Right renal cortex interstitium (tissue), 3 donors: ENCODE results near the gene TRIM7. TPM values are rescaled to one million over a fixed set of nuclear protein-coding genes. Genes with fewer than 3 reads are reported as not detected.
"Not testable (repeated sequence)": the region's sequence is repeated elsewhere in the genome, so short reads cannot be mapped to it uniquely, and the experiment has no call there.

Experiments
- DNase-seq, 3 donors: peaks; one replicate each; pipeline ENCODE4 v3.0.0-alpha.2; 2013; ENCODE audit warnings: low read depth in 3 of 3, low spot score in 2 of 3
- polyA plus RNA-seq, 3 donors: library from polyadenylated mRNA; unstranded; fragments of 120-200 nt; gene quantifications; one replicate each; pipeline ENCODE4 v1.2.1, GENCODE V29; 2013; ENCODE audit not compliant: insufficient read length in 3 of 3

The TRIM7 gene
- polyA plus RNA-seq, 3 donors: 0.13 to 0.31 (median 0.29) TPM

DNA sequence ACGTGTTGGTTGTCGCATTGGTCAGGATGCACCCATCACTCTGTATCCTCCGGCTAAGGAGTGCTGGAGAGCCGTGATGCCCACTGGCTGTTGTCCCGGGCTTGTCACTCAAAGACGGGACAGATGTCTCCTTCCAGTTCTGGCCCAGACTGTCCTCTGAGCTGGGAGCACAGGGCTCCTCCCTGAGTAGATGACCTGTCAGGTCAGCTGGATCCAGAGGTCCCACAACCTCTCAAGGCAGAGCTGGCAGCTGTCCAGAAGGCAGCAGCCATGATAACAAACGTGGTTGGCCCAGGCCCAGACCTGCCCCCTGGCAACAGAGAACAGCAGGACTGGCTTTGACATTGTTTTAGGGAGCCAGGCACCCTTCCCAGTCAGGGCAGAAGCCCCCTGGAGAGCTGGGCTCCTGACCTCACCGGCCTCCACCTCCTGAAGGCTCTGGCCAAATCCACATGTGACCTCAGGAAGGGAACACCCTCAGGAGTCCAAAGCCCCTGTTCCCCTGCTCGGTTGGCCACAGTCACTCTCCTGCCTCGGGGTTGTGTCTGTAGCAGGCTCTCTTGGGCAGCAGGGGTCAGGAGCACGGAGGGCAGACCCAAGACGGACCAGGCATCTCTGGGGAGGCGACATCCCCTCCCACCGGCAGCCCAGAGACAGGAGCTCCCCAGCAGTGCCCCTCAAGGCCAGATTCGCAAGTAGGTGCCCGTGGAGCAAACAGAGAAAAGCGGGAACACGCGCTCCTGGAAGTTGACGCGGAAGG is 10.3 kb downstream of the TRIM7 start:
- no peak for DNase-seq

DNA sequence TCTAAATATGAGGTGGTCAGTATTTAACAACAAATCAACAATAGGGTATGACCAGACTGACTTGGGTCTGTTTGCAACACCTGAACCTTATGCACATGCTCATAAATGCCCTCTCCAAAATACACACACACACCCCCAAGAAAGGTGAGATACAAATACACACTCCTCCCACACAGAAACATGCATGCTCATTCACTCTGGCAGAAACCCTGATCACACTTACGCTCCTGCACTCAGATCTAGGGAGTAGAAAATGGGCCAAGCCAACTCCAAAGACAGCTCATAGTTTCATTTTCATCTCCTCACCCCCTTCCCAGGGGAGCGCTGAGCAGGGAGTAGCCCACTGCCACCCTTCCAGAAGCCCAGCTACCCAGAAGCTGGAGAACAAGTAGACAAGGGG is 11.3 kb downstream of the TRIM7 start:
- no peak for DNase-seq

DNA sequence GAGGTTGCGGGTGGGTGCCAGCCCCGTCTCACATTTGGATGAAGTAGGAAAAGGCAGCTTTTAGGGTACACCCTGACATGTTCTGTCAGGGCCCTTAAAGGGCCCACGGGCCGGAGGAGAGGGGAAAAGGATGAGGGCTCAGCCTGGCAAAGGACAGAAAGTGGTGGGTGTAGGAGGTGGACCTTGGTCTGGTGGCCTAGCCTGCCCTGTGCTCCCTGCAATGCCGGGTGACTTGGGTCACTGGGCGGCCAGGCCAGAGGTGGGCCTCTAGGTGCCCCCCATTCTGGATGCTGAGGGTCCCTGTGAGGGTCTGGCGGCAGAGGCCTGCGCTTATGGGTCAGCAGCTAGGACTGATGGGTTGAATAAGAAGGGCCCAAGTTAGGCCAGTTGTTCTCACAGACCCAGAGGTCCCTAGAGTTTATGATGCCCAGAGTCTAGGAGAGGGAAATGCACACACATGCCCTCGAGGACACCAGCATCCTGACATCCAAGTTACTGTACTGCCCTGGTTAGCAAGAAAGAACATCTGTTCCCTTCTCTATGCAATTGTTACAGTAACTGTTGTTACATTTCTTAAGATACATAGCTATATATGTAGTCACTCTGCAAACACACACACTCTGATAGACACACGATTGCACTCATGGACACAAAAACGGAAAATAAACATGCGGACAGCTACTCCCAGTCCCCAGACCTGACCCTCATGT is 12.5 kb downstream of the TRIM7 start:
- DNase-seq: no peak

DNA sequence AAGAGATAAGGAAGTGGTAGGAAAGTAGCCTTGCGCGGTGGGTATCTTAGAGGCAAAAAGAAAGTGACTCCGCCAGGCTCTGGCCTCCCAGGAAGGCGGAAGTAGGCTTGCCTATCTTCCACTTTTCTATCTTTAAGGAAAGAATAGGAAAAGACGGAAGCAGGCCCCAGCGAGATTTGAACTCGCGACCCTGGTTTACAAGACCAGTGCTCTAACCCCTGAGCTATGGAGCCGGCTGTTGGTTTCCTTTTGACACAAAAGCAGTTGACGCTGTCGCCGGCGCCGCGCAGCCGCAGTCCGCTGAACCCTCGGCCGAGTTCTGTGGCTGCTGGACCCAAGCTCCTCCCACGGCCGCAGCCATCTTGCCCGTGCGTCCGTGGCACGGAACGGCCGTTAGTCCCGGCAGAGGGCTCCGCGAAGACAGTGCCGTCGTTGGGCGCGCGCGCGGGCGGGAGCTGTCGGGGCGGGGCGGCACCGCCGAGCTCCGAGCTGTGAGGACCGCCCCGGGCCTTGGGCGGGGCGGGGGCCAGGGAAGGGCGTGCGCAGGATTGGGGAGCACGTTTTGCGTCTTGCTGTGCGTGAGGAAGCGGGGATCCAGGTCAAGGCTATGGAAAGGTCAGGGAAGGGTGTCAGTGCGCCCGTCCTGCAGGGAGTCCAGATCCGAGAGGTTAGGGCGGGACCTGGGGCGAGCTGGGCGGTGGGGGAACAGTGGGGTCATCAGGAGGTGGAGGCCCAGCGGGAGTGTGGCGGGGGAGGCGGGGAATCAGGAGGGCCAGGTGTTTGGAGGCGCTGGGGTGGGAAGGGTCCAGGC is 13.3 kb downstream of the TRIM7 start:
- peak in 2 of 3 donors; percentile 87 to 90 for DNase-seq

DNA sequence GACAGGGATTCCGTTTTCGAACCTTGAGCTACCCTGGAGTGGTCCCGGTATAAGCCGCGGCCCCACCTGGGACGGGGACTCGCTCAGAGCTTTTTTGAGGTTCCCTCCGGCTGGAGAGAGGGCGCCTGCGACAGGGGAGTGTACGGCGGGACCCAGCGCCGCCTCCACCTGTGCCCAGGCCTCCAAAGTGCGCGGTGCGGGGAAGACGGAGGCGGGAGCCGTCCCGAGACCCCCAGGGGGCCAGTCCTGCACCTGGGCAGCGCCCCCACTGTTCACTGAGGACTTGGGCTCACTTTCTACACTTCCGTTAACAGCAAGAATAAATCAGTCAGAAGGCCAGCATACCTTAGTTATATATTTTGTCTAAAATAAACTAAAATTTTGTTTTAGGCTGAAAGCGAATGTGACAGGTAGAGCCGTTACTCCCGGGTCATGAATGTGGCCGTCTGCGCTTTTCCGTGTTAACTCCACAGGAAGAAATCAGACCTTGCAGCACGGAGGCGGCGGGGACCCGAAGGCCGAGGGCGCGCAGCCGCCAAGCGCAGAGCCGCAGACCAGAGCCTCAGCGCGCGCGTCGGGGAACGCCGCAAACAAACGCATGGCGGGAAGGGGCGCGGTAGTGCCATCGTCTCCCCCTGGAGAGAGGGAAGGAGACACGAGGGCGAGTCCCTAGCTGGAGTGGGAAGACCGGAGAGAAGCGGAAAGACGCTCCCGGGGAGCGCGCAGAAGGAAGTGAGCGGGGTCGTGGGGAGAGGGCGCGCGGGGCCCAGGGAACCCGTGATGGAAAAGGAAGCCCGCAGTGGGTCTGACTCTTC is 14.1 kb downstream of the TRIM7 start:
- DNase-seq: no peak

DNA sequence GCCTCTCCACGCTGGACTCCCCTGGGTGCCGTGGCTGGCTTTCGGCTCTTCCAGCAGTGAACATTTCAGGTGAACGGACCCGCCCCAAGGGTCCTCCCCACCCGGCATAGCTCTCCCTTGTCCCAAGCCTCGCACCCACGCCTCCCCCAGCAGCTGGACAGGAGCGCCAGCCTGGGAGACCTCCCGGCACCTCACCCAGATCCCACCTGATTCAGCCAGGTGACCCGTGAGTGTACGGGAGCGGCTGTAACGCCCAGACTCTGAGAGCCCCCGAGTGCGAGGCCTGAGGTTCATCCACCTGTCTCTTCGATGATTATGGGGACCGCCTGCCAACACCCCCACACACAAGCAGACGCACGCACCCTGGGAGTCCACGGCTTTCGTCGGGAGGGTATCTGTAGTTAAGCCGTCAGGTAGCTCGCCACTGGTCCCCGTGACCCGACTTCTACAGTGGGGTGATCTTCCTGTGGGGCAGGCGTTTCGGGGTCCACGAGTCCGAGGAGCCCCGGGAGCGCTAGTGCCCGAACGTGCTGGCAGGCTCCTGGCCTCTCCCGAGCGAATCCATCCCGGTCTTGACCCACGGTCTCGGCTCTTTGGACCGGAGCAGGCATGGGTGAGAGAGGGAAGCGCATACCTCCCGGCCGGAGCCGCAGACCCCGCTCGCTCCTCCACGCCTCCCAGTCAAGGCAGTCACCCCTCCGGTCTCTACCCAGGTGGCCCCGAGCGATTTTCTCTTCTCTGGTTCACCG is 14.9 kb downstream of the TRIM7 start:
- DNase-seq: no peak

DNA sequence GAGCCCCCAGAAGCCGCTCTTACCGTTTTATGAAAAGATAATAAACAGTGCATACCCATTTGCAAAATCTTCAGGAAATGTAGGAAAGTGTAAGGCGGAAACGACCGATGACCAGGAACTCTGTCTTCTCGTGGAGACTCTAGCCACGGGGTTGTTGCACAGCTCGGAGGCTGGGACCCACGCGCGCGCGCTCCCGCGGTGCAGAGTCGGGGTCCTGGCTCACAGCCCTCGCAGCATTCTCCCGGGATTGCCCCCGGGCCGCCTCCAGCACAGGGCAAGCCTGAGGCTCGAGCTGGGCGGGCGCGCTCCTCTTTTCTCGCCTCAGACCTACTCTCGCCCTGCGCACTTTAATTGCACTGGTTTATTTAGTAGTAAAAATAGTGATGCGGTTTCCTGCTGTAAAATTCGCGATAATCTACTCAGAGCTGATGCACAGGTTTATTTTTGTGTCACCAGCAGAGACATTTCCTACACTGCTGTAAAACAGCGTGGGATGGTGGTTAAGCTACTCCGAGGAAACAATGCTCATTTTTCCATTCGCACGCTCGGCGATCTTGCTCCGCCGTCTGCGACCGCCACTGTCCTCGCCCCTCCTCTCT is 15.5 kb downstream of the TRIM7 start:
- no peak for DNase-seq

DNA sequence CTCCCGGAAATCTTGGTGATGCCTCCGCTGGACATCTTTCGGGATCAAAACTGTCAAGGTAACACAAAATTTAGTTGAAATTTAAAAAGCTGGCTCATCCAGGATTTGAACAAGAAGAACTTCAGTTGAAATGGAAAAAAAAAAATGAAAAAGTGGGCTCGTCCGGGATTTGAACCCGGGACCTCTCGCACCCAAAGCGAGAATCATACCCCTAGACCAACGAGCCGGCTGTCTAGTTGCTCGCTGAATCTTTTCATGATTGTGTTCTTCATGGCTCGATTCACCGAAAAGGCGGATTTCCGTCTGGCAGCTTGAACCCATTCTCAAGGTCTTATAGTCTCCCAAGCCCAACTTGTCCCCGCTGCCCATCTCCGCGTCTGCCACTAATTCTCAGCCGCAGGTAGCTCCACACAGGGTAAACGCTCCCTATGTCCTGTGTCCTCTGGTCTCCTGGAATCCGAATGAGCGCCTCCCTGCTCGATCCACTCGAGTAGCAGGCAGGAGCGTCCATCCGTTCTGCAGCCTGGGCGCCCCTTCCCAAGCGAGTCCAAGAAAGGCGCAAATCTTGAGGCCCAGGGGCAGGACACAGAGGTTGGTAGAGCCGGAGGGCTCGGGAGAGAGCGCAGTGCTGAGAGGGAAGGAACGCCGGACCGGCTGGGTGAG is 16.2 kb downstream of the TRIM7 start:
- DNase-seq: no peak

DNA sequence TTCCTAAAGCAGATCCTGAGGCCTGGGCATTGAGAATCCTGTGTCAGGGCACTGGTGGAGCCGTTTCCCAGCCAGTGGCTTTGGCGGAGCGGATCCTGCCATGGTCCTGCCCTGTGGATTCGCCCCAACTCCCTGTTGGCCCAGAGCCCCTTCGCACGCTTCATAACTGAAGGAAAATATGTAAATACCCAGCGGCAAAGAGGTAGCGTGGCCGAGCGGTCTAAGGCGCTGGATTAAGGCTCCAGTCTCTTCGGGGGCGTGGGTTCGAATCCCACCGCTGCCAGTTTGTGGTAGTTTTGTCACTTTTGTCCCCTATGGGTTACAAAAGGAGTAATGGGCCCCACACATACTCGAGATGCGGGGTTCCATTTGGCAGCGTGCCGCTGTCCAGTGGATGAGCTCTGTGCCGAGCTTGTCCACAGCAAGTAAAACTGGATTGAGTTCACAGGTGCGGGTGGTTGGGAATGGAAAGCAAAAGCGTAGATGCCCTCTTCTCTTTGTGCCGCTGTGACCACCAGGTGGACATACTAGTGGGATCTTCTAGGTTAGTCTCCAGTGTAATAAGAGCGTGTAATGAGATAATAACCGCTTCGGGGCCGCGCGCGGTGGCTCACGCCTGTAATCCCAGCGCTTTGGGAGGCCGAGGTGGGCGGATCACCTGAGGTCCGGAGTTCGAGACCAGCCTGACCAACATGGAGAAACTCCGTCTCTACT is 17.3 kb downstream of the TRIM7 start:
- DNase-seq: no peak

DNA sequence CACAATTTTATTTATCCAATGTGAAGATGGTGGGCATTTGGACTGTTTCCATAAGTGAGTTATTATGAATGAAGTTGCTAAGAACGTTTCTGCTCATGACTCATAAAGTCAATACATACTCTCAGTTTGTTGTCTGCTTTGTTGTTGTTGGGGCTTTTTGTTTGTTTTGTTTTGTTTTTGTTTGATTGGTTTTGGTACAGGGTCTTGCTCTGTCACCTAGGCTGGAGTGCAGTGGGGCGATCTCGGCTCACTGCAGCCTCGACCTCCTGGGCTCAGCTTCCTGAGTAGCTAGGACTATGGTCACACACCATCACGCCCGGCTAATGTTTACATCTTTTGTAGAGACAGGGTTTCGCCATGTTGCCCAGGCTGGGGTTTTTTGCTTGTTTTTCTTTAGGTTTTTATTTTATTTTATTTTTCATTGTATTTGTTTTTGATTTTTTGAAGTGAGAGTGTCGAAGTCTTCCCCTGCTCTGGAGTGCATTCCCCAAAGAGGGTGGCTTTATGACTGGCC is 18.0 kb downstream of the TRIM7 start:
- no peak for DNase-seq

DNA sequence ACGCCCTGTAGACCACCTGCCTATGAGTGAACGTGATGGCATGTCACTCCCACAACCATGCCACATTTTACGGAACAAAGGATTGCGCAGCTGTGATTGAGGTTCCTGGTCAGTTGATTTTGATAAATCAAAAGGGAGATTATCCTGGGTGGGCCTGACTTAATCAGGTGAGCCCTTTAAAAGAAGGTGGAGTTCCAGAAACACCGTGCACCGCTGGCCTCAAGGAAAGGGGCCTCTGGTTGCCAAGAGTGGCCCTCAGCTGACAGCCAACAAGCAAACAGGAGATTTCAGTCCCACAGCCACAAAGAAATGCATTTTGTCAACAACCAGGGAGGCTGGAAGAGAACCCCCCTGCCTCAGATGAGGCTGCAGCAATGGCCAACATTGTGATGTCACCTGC is 19.0 kb downstream of the TRIM7 start:
- DNase-seq: no peak

DNA sequence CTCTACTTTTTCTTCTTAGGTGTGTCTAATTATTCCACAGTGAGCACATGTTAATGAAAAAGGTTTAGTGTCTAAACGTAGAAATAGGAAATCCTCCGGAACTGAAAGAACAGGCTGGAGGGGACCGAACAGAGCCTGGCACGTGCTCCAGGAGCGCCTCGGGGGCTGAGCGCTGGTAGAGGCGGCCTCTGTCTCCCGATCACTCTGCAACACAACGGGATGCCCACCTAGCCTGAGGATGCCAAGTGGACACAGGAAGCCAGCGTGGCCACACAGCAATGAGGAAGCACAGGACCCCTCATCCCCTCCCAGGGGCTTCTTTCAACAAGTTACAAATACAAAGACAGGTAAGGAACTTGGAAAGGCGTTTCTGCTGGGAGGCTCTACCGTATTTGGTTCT is 19.4 kb downstream of the TRIM7 start:
- DNase-seq: no peak

DNA sequence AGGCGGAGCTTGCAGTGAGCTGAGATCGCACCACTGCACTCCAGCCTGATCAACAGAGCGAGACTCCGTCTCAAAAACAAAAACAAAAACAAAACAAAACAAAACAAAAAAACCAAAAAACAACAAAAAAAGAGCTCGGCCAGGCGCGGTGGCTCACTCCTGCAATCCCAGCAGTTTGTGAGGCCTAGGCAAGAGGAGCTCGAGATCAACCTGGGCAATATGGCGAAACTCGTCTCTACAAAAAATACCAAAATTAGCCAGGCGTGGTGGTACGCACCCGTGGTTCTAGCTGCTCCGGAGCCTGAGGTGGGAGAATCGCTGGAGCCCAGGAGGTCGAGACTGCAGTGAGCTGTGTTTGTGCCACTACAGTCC is 20.2 kb downstream of the TRIM7 start:
- no peak for DNase-seq

DNA sequence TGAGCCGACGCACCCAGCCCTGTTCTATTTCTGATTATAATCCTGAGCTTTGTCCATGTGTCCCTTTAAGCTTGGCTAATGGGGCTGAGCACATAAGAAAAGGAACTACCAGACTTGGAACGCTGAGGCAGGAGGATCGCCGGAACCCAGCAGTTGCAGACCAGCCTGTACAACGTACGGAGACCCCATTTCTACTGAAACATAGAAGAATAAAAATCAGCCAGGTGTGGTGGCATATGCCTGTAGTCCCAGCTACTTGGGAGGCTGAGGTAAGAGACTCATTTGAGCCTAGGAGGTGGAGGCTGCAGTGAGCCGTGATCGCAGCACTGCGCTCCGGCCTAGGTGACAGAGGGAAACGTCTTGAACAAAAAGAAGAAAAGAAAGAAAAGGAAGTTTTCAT is 22.3 kb downstream of the TRIM7 start:
- no peak for DNase-seq

DNA sequence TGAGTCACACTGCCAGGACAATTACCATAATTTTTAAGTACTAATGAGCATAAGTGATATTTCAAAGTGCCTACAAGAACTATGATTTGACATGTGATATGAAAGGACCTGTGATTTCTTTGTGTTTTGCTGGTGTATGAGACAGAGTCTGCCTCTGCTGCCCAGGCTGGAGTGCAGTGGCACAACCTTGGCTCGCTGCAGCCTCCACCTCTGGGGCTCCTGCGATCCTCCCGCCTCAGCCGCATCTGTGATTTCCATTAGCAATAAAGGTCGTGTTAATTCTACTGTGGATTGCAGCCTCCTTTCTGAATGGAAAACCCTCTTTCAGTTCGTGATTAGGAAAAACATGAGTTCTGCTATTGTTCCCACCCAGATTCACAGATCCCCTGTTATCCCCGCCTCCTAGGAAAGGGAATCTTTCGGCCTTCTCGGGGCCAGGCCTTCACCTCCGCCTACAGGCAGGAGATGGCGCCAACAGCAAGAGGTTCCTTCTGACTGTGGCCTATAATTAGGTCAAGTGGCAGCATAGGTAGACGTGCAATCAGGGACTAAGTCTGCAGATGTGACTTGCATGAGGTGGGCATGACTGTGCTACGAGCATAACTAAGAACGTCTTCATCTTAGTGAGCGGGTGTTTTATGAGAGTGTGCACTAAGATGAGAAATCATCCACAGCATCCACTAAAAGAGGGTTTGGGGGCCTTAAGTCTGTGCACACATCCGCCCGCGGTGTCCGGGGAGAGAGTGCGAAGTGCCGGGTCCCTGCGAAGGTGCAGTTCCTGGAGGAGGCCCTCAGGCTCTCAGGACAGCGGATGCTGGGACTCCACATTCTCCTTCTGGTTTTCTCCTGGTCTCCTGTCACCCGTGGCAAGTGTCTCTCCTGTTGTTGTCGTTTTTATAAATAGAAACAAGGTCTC is 23.1 kb downstream of the TRIM7 start:
- no peak for DNase-seq

DNA sequence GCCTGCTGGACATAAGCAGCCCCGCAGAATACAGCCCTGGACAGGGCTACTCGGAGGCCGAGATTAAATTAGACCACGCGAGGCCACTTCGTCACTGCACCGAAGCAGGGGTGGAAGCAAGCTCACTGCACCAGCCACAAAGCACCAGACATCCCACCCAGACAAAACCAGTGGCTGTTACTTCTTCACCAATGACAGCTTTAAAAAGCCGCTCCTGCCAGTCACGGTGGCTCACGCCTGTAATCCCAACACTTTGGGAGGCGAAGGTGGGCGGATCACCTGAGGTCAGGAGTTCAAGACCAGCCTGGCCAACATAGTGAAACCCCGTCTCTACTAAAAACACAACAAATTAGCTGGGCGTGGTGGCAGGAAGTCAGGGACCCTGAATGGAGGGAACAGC is 27.4 kb downstream of the TRIM7 start:
- DNase-seq: not testable (repeated sequence)

DNA sequence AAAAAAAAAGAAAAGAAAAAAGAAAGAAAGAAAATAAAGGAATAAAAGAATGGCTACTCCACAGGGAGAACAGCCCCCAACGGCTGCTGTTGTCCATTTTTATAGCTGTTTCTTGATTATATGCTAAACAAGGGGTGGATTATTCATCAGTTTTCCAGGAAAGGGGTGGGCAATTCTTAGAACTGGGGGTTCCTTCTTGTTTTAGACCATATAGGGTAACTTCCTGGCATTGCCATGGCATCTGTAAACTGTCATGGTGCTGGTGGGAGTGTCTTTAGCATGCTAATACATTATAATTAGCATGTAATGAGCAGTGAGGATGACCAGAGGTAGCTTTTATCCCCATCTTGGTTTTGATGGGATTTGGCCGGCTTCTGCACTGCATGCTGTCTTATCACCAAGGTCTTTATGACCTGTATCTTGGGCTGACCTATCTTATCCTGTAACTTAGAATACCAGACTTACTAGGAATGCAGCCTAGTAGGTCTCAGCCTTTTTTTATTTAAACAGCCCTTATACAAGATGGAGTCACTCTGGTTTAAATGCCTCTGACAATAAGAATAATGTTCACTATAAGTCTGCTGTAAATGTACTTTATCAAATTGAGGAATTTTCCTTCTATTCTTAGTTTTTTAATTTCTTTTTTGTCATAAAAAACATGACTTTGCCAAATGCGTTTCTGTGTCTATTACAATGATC is 28.6 kb downstream of the TRIM7 start:
- DNase-seq: no peak
